Stimulated activated CD8-positive, alpha-beta memory T cell treated with anti-CD3 and anti-CD28 coated beads, Interleukin-12 subunit alpha, Interleukin-12 subunit beta, amount 100 ng/mL, for 24 hours (primary cell): Measurements from ENCODE around the gene GARNL3.

Experiments
- DNase-seq: peaks from one replicate; pipeline ENCODE4 v3.0.0-alpha.2; 2020; ENCODE audit errors: extremely low read depth

The GARNL3 gene, protein sequence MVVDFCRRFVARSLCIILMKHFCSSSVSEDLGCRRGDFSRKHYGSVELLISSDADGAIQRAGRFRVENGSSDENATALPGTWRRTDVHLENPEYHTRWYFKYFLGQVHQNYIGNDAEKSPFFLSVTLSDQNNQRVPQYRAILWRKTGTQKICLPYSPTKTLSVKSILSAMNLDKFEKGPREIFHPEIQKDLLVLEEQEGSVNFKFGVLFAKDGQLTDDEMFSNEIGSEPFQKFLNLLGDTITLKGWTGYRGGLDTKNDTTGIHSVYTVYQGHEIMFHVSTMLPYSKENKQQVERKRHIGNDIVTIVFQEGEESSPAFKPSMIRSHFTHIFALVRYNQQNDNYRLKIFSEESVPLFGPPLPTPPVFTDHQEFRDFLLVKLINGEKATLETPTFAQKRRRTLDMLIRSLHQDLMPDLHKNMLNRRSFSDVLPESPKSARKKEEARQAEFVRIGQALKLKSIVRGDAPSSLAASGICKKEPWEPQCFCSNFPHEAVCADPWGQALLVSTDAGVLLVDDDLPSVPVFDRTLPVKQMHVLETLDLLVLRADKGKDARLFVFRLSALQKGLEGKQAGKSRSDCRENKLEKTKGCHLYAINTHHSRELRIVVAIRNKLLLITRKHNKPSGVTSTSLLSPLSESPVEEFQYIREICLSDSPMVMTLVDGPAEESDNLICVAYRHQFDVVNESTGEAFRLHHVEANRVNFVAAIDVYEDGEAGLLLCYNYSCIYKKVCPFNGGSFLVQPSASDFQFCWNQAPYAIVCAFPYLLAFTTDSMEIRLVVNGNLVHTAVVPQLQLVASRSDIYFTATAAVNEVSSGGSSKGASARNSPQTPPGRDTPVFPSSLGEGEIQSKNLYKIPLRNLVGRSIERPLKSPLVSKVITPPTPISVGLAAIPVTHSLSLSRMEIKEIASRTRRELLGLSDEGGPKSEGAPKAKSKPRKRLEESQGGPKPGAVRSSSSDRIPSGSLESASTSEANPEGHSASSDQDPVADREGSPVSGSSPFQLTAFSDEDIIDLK

DNA sequence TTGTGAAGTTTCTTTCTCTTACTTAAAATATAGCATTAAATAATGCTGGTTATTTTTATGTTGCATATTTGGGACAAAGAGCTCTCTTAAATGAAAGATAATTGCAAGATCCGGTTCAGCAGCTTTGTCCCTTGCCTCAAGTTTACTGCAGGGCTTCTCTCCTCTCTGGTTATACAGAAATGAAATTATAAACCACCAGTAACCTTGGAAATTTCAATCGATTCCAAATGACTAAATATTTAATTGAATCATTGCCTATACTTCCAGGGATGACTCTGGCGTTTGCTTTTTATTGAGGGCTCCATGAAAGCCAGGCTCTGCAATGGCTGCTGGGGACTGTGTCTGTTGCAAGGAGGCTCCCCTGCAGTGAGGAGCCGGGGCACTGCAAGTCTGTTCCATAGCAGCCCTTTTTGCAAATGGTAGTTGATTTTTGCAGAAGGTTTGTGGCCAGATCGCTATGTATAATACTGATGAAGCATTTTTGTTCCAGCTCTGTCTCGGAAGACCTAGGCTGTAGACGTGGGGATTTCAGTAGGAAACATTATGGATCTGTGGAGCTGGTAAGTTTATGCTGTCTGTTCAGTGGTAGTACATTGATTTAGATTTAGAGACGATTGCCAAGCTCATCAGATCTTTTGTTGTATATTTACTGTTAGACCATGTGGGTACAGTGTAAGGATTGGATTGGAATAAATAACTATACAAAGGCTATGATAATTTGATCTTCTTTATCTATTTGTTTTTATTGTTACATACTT, at the start of gene GARNL3:
GARNL3 (plus strand) TSS at position 313 of the 758 bp plus-strand sequence; CDS start at position 417, 104 bp downstream.
- DNase-seq, result no peak

DNA sequence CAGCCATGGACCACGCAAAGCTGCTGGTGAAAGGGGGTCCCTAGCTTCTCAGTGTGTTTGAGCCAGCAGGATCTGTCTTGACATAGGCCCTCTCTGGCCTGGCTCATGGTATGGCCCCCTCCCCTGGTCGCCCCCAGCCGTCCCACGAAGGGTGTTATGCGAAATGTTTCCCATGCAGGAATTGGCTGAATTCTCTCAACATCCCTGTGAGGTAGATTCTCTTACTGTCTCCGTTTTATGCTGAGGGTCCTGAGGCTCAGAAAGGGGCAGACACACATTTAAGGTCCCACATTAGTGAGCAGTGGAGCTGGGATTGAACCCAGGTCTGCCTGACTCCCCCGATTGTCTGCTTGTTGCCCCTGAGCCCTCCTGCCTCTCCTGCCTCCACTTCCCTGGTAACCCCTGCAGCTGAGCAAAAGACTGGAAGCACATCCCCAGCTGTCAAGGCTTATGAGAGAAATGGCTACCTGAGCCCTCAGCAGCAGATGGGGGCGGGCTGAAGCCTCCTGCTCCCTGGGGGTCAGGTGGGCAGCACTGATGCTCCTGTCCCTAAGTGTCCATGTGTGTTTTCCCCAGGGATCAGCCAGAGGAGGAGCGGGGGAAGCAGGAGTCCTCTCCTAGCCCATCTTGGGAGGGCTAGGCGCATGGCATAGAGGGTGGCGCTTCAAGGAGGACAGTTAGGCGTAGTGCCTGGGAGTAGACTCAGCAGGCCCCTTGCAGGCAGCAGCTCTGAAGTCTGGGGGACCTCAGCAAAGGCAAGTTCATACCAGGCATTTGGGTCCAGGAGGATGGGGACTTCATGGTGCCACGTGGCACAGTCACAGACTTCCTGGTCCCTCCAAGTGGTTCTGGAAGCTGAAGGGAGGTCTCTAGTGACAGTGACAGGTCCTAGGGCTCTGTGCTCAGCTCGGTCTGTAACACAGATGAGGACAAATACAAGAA, 49.0 kb upstream of the GARNL3 start:
- no peak for DNase-seq

DNA sequence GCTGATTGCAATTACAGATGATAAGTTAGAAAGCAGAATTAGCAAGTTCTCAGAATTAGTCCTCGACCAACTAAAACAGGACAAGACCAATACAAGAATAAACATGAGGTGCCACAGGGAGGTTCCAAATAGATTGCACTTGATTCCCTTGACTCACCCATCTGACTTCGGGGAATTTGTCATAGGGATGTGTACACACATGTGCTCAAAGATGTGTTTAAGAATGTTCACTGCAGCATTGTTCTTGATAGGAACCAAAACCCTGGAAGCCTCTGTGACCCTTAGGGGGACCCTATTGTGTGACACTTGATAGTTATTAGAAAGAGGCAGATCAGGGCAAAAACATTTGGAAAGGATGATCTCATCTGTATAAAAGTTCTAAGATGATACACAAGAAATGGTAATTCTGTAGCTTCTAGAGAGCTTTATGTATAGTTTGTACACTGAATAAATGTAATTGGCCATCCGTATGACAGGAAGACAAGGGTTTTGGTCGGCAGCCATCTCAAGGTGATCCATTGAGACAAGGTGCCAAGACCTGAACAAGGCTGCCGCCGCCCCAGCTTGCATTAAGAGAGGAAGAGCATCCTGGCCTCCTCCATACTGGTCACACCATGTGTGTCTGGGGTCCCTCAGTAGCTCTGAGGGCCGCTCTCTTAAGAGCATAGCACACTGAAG, 48.2 kb upstream of the GARNL3 start:
- no peak for DNase-seq

DNA sequence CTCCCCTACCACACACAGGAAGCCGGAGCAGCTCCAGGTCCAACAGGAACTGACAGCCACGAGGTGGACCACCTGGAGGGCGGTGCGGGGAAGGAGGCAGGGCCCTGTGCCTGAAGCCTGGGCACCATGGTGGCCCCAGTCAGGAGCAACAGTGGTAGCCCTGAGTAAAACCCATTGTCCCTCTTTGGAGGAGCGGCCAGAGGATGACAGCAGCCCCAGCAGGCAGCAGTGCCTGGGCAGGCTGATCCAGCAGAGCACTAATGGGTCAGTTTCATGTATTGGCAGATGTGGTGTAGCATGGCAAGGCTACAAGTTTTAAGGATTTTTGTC, 47.7 kb upstream of the GARNL3 start:
- DNase-seq, result no peak

DNA sequence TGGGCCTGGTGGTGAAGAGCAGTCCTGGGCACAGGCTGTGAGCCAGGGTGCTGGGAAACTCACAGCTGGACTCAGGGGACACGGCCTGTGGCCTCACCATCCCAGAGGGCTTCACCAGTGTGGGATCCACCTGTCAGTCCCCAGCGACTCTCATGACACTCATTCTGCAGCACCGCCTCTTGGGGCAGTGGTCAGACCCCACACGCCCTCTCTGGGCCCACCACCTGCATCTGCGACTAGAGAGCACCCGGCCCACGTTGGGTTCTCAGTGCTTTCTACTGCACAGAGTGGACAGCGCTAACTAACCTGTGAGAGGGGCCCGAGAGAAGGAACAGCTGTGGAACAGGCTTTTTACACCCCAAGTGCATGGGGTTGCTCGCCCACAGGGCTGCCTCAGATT, 45.8 kb upstream of the GARNL3 start:
- no peak for DNase-seq

DNA sequence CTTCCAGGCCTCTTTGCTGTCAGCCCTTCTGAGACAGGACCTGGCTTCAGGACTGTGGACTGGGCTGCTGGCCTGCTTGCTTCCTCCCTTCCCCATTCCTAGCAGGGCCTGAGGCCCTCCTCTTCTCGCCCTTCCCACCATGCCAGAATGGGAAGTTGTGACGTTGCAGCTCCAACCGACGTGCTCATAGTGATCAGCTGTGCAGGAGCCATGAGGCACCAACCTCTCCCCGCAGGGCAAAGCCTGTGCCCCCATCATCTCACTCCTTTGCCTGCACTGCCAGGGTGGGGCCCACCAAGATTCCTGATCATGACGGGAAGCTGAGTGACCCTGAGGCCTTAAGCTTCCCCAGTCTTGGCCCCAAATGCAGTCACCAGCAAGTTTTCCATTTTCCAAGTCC, 45.1 kb upstream of the GARNL3 start:
- no peak for DNase-seq

DNA sequence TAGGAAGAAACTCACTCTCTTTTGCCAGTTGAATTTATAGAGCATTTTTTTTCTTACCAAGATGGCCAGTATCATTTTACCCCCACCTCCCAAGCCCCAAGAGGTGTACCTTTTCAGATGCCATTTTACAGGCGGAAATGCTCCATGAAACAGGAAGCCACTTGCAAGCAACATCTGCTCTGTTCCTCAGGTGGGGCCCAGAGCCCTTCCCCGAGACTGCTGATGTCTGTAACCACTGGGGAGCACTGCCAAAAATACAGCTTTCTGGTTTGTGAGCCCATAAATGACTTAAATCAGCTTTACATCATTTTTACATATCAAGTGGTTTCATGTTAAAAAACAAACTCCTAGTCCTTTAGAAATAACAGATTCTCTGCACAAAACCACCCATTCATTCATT, 42.9 kb upstream of the GARNL3 start:
- no peak for DNase-seq

DNA sequence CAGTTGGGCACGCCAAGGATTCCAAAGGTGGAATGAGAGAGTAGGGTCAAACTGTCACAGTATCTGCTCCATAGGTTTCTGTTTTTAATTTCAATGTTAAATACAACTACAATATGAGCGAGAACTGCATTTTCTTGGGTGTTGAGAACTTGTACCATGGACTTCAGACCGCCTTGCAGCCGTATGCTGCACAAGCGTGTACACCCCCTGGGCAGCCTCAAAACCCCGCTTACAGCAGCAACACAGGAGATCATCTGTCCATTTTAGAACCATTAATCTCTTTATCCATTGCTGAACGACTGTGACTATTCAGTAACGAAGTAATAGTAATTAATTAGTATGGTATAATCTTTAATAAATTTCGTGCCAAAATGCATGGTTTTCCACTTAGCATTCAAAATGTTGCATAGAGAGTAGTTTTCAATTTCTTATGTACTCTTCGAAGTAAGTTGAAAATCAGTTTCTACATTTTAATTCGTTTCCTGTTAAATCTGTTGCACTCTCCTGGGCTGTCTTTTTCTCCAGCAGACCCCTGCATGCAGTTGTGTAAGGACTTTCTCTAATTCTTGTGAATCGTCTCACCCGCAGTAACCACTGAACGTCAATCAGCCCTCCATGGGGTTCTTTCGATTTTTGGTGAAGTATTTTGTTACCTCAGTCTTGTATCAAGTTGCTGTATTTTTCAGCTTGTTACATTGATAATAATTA, 42.0 kb upstream of the GARNL3 start:
- no peak for DNase-seq

DNA sequence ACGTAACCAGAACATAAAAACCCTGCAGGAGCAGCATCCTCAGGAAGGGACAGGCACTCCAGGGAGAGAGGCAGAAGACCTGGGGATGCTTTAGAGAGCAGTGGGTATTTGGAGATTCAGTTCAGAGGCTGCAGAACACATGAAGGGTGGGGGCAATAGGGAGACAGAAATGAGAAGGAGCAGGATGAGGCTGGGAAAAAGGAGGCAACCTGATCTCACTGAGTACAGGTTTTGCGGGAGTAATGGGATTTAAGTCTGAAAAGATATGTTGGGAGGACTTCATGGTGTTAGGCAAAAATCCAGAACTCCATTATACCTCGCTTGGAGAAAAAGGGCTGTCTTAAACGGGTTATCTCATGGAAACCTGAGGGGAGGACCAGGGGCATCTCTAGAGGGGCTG, 41.3 kb upstream of the GARNL3 start:
- DNase-seq, result no peak

DNA sequence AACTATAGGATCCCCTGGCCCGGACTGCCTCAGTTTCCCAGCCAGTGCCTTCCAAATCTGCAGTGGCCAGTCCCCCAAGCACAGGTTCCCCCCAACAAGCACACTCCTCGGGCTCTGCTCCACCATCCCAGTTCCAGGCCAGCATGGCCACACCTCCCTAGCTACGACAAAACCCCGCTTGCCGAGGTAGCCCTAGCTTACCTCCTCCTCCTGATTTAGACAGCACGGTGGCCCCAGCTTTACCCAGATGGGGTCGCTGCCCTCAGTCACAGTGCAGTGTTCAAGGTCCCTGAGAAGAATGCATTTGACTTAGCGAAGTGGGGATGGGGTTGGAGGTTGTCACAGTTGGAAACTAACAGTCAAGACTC, 40.8 kb upstream of the GARNL3 start:
- no peak for DNase-seq

DNA sequence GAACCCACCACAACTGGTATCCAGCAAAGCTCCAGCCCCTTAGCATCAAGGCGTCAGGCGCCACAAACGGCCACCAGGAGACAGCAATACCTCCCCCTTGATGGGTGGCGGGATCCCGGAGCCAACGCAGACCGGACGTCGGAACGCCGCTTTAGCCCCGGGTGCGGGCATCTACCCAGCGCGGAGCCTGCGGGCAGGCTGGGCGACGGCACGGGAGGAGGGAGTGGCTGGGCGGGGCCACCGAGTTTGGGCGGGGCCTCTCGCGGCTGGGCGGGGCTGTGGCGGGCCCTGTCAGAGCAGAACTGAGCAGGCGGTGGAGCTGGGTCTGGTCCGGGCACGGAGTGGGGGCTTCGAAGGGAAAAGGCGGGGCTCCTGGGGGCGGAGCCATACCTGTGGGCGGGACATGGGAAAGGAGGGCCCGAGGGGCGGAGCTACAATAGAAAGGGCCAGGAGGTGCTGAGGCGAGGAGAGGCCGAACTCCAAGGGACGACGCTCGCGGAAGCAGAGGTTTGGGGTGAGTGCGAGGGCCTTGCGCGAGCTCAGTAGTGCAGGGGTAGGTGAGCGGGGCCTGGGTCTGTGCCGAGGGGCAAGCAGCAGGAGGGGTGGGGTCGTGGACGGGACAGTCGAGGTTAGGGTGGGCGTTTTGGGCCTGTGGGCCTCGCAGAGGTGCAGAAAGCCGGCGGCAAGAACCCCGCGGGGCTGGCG, 40.2 kb upstream of the GARNL3 start:
- peak; percentile 64 for DNase-seq

DNA sequence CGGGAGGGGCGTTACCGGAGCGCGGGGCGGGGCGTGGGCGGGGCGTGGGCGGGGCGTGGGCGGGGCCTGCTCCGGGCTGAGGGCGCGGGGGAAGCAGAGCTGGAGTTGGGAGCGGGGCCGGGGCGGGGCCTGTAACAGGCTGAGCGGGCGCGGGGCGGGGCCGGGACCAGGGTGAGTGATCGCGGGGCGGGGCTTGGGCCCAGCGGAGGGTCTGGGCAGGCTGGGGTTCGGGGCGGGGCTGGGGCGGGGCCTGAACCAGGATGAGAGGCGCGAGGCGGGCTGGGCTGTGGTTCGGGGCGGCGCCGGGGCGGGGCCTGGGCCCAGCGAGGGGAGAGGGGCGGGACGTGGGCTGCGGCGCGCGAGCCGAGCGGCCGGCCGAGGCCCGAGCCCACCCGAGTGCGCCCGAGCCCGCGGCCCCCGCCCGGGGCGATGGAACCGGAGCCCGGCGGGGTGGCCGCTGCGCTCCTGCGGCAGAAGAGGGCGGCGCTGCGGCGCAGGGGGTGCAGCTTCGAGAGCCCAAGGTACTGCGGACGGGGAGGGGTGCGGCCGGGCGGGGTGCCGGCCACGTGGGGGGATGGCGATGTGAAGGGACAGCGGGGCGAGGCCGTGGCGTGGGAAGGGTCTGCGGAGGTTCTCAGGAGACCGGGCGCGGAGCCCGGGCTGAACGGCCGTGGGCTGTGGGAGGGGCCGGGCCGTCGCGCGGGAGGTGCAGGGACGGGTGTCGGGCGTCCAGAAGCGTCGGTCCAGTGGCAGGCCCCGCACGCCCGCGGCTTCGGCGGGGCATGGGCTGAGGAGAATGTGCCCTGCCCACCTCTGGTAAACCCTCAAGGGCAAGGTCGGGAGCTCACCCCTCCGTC, 39.5 kb upstream of the GARNL3 start:
- DNase-seq, result peak; percentile 89

DNA sequence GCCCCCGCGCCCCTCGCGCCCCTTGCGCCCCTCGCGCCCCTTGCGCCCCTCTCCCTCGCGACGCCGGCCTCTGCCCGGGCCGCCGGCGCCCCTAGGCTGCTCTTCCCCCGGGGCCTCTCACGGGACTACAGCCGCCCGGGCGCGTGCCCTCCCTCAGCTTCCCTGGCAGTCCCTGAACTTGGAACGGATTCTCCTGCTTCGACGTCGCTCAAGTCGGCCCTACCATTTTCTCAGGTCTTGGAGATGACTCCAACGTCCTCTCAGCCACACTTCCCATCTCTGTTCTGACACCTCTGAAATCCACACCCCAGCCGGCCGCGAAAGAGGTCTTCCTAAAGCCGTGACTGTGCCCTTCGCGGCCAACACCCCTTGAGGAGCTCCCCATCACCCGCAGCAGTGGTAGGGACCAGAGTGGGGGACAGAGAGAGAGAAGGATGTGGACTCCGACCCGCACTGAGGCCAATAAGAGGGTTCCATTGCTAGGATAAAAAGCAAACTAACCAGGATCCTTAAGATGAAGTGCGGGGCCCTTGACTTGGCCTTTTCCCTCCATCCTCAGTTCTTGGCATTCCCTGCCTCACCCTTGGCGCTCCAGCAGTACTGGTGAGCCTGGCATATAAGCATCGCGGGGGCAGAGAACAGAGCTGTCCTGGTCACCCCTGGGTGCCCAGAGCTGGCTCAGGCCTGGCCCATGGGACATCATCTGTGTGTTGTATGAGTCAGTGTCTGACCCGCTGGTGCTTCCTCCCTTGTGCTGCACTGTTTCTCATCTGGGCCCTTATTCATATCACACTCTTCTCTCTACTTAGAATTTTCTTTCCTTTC, 38.6 kb upstream of the GARNL3 start:
- no peak for DNase-seq

DNA sequence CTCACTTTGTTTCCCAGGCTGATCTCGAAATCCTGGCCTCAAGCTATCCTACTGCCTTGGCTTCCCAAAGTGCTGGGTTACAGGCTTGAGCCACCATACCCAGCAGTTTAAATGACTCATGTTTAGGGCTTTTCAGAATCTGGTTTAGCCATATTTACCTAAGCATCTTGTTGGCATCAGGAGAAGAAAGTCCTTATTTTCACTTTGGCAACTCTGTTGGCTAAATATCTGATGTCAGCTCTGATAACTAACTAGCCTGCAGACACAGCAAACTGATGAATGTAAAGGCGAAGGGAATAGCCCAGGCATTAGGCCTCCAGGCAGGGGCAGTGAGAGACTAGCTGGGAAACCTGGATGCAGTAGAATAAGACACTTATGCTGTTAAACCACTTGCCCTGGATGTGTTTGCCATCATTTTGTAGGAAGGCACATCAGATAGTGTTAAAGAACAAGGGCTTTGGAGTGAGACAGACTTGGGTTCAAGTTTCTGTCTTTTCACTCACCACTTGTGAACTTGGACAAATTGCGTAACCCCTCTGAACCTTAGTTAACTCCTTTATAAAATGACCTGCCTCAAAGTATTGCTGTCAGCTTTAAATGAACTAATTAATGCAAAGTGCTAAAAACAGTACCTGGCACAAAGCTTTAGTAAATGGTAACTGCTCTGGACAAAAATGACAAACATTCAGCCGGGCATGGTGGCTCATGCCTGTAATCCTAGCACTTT, 34.7 kb upstream of the GARNL3 start:
- no peak for DNase-seq

DNA sequence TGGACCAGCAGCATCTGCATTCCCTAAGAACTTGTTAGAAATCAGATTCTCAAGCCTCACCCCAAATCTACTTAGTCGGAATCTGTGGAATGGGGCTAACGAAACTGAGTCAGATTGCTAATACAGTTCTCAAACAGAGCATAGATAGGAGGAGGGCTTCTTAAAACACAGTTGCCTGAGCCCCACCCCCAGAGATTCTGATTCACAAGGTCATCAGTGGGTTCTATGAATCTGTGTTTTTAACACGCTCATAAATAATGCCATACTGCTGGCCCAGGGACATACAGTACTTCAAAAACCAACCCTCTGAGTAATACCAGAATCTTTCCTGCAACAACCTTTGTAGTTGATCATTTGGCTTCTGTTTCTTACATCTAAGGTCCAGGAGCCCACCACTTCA, 32.9 kb upstream of the GARNL3 start:
- no peak for DNase-seq

DNA sequence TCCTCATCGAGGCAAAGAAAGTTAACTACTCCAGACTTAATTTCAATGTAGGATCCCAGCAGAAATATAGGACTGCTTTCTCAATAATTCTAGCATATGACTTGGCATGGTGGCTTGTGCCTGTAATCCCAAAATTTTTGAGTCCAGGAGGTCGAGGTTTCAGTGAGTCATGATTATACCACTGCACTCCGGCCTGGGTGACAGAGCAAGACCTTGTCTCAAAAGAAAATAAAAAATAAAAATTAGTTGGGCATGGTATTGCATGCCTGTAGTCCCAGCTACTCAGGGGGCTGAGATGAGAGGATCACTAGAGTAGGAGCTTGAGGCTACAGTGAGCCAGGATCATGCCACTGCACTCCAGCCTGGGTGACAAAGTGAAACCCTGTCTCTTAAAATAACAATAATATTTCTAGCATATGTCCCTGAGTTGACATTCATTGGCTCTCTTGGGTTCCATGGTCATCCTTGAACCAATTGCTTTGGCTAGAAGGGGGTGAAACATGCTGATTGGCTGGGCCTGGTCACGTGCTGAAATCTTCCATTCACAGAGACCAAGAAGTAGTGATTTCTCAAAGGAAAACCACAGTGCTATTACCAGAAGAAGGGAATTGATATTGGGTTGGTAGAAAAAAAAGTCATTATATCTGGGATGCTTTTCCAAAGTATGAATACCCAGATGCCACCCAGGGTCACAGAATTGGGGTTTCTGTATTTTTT, 31.6 kb upstream of the GARNL3 start:
- no peak for DNase-seq
